GM23248 (cell line): ENCODE data around the gene SSTR5. TPM values are rescaled to one million over a fixed set of nuclear protein-coding genes. Genes with fewer than 3 reads are reported as not detected.

Experiments used
- DNase-seq: peaks from one replicate; pipeline ENCODE4 v3.0.0-alpha.2; 2015
- H2AFZ ChIP-seq: fragments of 200-600 bp; sonication (generic); 2 replicates; pipeline ENCODE4 v1.6.1; 2016; ENCODE audit warnings: antibody characterized with exemption
- H3F3A ChIP-seq: fragments of 200-600 bp; sonication (generic); 2 replicates; pipeline ENCODE4 v1.6.1; 2016; ENCODE audit warnings: mild to moderate bottlenecking, antibody characterized with exemption, mixed run types; ENCODE audit not compliant: insufficient read depth
- H3K27ac ChIP-seq: fragments of 200-600 bp; sonication (generic); 2 replicates; pipeline ENCODE4 v1.5.1; 2016; ENCODE audit warnings: mild to moderate bottlenecking
- H3K27me3 ChIP-seq: fragments of 200-600 bp; sonication (generic); replicated peaks from 2 replicates; pipeline ENCODE4 v1.6.1; 2016; ENCODE audit warnings: mild to moderate bottlenecking; ENCODE audit not compliant: insufficient read depth
- H3K36me3 ChIP-seq: fragments of 200-600 bp; sonication (generic); 2 replicates; pipeline ENCODE4 v1.6.1; 2016; ENCODE audit warnings: low read depth, mild to moderate bottlenecking
- H3K4me1 ChIP-seq: fragments of 200-600 bp; sonication (generic); 2 replicates; pipeline ENCODE4 v1.6.1; 2016; ENCODE audit warnings: mild to moderate bottlenecking; ENCODE audit not compliant: insufficient read depth
- H3K4me2 ChIP-seq: fragments of 200-600 bp; sonication (generic); one replicate; pipeline ENCODE4 v1.6.1; 2016; ENCODE audit warnings: mild to moderate bottlenecking; ENCODE audit not compliant: unreplicated experiment
- H3K4me3 ChIP-seq: fragments of 200-600 bp; sonication (generic); 2 replicates; pipeline ENCODE4 v1.5.1; 2016; ENCODE audit warnings: mild to moderate bottlenecking
- H3K79me2 ChIP-seq: fragments of 200-600 bp; sonication (generic); 2 replicates; pipeline ENCODE4 v1.6.1; 2016; ENCODE audit warnings: mild to moderate bottlenecking; ENCODE audit not compliant: insufficient read depth
- H3K9ac ChIP-seq: fragments of 200-600 bp; sonication (generic); 2 replicates; pipeline ENCODE4 v1.6.1; 2016; ENCODE audit warnings: mild to moderate bottlenecking
- H3K9me2 ChIP-seq: fragments of 200-600 bp; sonication (generic); 2 replicates; pipeline ENCODE4 v1.6.1; 2016; ENCODE audit warnings: mixed run types, mild to moderate bottlenecking, moderate library complexity; ENCODE audit not compliant: insufficient read depth
- H3K9me3 ChIP-seq: fragments of 200-600 bp; sonication (generic); one replicate; pipeline ENCODE4 v1.6.1; 2017; ENCODE audit warnings: low read depth
- H4K20me1 ChIP-seq: fragments of 200-600 bp; sonication (generic); 2 replicates; pipeline ENCODE4 v1.6.0; 2016; ENCODE audit not compliant: insufficient read depth
- EZH2 ChIP-seq: fragments of 200-600 bp; sonication (generic); IDR thresholded peaks from 2 replicates; pipeline ENCODE4 v1.6.1; 2018; ENCODE audit warnings: antibody characterized with exemption, mild to moderate bottlenecking; ENCODE audit not compliant: insufficient read depth, poor library complexity, severe bottlenecking
- EZH2phosphoT487 ChIP-seq: fragments of 200-600 bp; sonication (generic); IDR thresholded peaks from 2 replicates; pipeline ENCODE4 v1.6.1; 2018; ENCODE audit warnings: antibody characterized with exemption, moderate library complexity, mild to moderate bottlenecking, low read depth; ENCODE audit not compliant: insufficient read depth
- WGBS, 2 experiments: methylation state at CpG; one replicate each; pipeline ENCODE4 v1.1.6; 2015 to 2017; ENCODE audit warnings: low lambda C conversion rate in 2 of 2, low coverage in 1 of 2; ENCODE audit errors: missing lambda C conversion rate in 2 of 2; 5-methylcytosine and 5-hydroxymethylcytosine counted together
- in situ Hi-C: fragments of 300-500 bp; cut with MboI; formaldehyde crosslinking; loops from 2 replicates; pipeline ENCODE4 v1.15.0; 2020
- polyA plus RNA-seq: library from polyadenylated mRNA; unstranded; fragments of >200 nt; fragmentation: Nextera tagmentation; extraction: Ambion mirVana; gene quantifications from 2 replicates; pipeline ENCODE4 v1.2.1, GENCODE V29; 2016
- total RNA-seq: library from RNA; depleted of rRNA; stranded (reverse); fragments of >200 nt; shearing (Covaris generic); gene quantifications from 2 replicates; pipeline ENCODE4 v1.2.3, GENCODE V29; 2014

Gene SSTR5
- total and polyA plus RNA-seq, 2 experiments from 2014 or later = not detected

DNA sequence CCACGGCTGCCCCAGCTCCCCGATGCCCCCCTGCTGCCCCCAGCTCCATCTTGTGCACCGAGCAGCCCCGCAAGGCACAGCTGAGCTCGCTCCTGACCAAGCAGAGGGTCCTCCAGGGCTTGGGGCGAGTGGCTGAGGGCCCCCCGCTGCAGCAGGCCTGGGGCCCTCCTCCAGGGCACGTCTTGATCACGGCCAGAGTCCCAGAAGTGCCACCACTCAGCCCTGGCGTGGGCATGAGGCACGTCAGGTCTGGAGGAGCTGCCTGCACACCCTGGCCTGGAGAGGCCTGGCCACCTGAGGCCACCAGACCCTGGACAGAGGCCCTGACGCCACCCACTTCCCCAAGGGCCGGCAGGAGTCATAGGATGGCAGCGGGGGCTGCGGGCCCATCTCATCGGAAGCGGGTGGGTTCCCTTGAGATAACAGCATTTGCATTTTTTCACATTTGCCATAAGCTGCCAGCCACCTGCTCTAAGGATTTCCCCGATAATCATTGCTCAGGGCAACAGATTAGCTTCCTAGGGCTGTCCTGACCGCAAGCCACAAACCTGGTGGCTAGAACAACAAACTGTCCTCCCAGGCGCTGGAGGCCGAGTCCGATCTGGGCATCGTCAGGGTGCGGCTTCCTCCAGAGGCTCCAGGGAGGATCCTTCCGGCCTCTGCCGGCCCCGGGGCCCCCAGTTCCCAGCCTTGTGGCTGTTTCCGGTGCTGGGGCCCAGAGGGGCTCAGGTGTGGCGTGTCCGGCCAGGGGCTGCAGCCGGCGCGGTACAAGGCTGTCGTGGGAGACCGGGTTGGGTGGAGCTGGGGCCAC is 47.4 kb downstream of the SSTR5 start:
- Histone ChIP-seq H3K27me3 (peaks cover 16% of the 10 kb centered on the region; the same call in 1 of the 2 replicates), H3K4me3 (no peak overlapping the region)
- in situ Hi-C loops = no loop called here

GRCh38 chr16:1120577-1120941 is 48.0 kb downstream of the SSTR5 start:
- 34 to 38% methylated on average over 17 to 20 of the region's 22 CpGs for WGBS, 2 experiments
- in situ Hi-C loops = no loop called here

More for the DNA sequence above, 47.4 kb downstream of the SSTR5 start:
- H3K27ac ChIP-seq = no peak overlapping the region
- H4K20me1 ChIP-seq = no peaks in the 10 kb centered on the region
- H3K9me3 ChIP-seq = no peaks in the 10 kb centered on the region
- no peak overlapping the region for H2AFZ ChIP-seq
- TF ChIP-seq EZH2 (no peak), EZH2phosphoT487 (no peak)
- H3F3A ChIP-seq = no peaks in the 10 kb centered on the region
- DNase-seq = no peak
- no peak overlapping the region for H3K9ac ChIP-seq
- 42 to 49% methylated on average over 32 to 35 of the region's 35 CpGs for WGBS, 2 experiments
- H3K9me2 ChIP-seq = no peaks in the 10 kb centered on the region
- no peaks in the 10 kb centered on the region for H3K4me1 ChIP-seq
- H3K4me2 ChIP-seq = no peak overlapping the region
- no peaks in the 10 kb centered on the region for H3K36me3 ChIP-seq
- H3K79me2 ChIP-seq = no peaks in the 10 kb centered on the region

DNA sequence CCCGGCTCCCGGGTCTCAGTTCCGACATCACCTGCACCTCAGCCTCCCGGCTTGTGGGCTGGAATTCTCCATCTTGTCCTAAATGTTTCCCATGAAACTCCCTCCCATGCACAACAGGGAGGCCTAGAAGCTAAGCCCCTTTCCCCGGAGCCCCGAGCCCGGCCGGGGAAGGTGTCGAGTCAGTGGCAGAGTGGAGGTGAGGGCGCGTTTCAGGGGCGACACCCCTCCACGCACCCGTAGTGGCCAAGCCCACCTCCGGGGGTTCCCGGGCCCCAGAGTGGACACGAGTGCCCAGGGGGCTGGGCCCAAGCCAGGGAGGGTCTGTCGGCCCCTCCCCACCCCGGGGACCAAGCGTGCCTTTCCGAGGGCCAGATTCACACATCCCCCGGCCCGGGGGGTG is 48.5 kb downstream of the SSTR5 start:
- Histone ChIP-seq H3F3A (no peaks in the 10 kb centered on the region), H3K9me2 (no peaks in the 10 kb centered on the region), H3K4me2 (no peak overlapping the region), H3K9me3 (no peaks in the 10 kb centered on the region), H2AFZ (no peak overlapping the region), H3K27me3 (peaks cover 16% of the 10 kb centered on the region; the same call in 1 of the 2 replicates), H3K36me3 (no peaks in the 10 kb centered on the region), H3K27ac (no peak overlapping the region), H4K20me1 (no peaks in the 10 kb centered on the region), H3K9ac (no peak overlapping the region), H3K79me2 (no peaks in the 10 kb centered on the region), H3K4me1 (no peaks in the 10 kb centered on the region), H3K4me3 (no peak overlapping the region)
- no peak for DNase-seq
- WGBS, 2 experiments = 30 to 44% methylated on average over 14 to 22 of the region's 23 CpGs
- TF ChIP-seq EZH2phosphoT487 (no peak), EZH2 (no peak)
- in situ Hi-C loops = no loop called here

More at GRCh38 chr16:1120577-1120941, 48.0 kb downstream of the SSTR5 start:
- Histone ChIP-seq H3K4me1 (no peaks in the 10 kb centered on the region), H3K27ac (no peak overlapping the region), H3K4me2 (no peak overlapping the region), H3K36me3 (no peaks in the 10 kb centered on the region), H3K9me2 (no peaks in the 10 kb centered on the region), H3K27me3 (peaks cover 16% of the 10 kb centered on the region; the same call in 1 of the 2 replicates), H3F3A (no peaks in the 10 kb centered on the region), H3K4me3 (no peak overlapping the region), H2AFZ (no peak overlapping the region), H3K79me2 (no peaks in the 10 kb centered on the region), H4K20me1 (no peaks in the 10 kb centered on the region), H3K9ac (no peak overlapping the region), H3K9me3 (no peaks in the 10 kb centered on the region)
- DNase-seq = no peak
- TF ChIP-seq EZH2 = no peak

DNA sequence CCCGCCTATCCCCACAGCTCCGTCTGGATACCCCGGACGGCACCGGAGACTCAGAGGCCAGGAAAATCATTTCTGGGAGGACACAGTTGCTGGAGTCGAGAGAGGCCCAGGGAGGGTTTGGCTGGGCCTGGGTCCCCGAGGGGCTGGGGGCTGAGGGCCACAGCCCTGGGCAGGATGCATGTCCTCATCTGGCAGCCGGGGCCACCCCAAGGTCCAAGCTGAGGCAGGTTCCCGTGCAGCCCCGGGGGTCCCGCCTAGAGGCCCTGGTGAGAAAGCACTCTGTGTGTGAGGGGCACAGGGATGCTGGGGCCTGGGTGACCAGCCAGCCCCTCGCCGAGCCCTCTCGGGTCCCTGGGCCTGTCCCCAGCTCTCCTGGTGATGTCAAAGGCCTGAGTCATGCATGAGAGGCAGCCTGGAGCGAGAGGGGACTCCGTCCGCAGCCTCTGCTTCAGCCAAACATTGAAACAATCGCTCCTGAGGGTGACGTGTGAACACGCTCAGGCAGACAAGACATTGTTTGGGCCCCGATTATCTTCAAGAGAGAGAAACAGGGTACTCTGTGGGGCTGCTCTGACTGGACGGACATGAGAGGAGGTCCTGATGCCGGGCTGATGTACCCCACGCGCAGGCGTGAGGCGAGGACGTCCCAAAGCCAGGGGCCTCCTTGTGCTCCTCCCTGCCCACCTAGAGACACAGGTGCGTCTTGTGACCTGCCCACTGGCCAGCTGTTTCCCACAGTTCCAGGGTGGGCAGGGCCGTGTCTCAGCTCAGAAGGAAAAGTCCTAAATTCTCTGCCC is 49.3 kb downstream of the SSTR5 start:
- no peaks in the 10 kb centered on the region for H3K9me3 ChIP-seq
- no peaks in the 10 kb centered on the region for H3K4me1 ChIP-seq
- no peaks in the 10 kb centered on the region for H4K20me1 ChIP-seq
- in situ Hi-C loops = no loop called here
- H3K27me3 ChIP-seq = peaks cover 16% of the 10 kb centered on the region; the same call in 1 of the 2 replicates
- H2AFZ ChIP-seq = no peak overlapping the region
- no peak overlapping the region for H3K9ac ChIP-seq
- H3K36me3 ChIP-seq = no peaks in the 10 kb centered on the region
- no peaks in the 10 kb centered on the region for H3F3A ChIP-seq
- no peaks in the 10 kb centered on the region for H3K9me2 ChIP-seq
- WGBS, 2 experiments = 36 to 37% methylated on average over 30 of the region's 30 CpGs
- H3K4me3 ChIP-seq = no peak overlapping the region
- no peak for TF ChIP-seq EZH2phosphoT487
- TF ChIP-seq EZH2 = no peak
- no peak overlapping the region for H3K27ac ChIP-seq
- no peak overlapping the region for H3K4me2 ChIP-seq
- DNase-seq = peak; percentile 31
- H3K79me2 ChIP-seq = no peaks in the 10 kb centered on the region
